Stimulated activated naive CD8-positive, alpha-beta T cell treated with anti-CD3 and anti-CD28 coated beads, Interleukin-15, amount 100 ng/mL, for 72 hours (primary cell): Measurements from ENCODE around the gene COMT.

Source experiments
- ATAC-seq: fragments of 150-1000 bp; cut with Tn5 transposase; 2 replicates; pipeline ENCODE4 v1.10.0; 2021; ENCODE audit warnings: mild to moderate bottlenecking, moderate library complexity
- DNase-seq, 2 donors: peaks; one replicate each; pipeline ENCODE4 v3.0.0; 2021 to 2022
- H3K27ac Mint-ChIP-seq, 2 donors: one replicate each; pipeline ENCODE4 v1.8.0; 2022; ENCODE audit warnings: mild to moderate bottlenecking in 2 of 2, mixed read lengths in 2 of 2, moderate library complexity in 2 of 2
- H3K27me3 Mint-ChIP-seq: one replicate; pipeline ENCODE4 v1.8.0; 2022; ENCODE audit warnings: mixed read lengths
- H3K4me1 Mint-ChIP-seq: one replicate; pipeline ENCODE4 v1.8.0; 2022; ENCODE audit warnings: mild to moderate bottlenecking, mixed read lengths
- H3K4me3 Mint-ChIP-seq, 2 donors: one replicate each; pipeline ENCODE4 v1.8.0; 2022; ENCODE audit warnings: mild to moderate bottlenecking in 2 of 2, mixed read lengths in 2 of 2, moderate library complexity in 1 of 2
- H3K9me3 Mint-ChIP-seq, 2 donors: one replicate each; pipeline ENCODE4 v1.8.0; 2022; ENCODE audit warnings: mixed read lengths in 2 of 2

COMT gene

GRCh38 chr22:19941365-19942082 lies at the start of gene COMT, which contains the start of gene TXNRD2:
Gene COMT (plus strand): TSS chr22:19941772. CDS start chr22:19962527, 20,755 bp downstream.
Gene TXNRD2 (minus strand): TSS chr22:19941818. CDS start chr22:19941803, 15 bp downstream.
- peak within 1 kb of the TSS; percentile 98 to 99 for H3K27ac Mint-ChIP-seq
- ATAC-seq (peak; percentile 93), DNase-seq (peak; percentile 72 to 74)
- peaks cover 49% of the 10 kb centered on the region for H3K4me1 Mint-ChIP-seq
- peaks cover 3 to 7% of the 10 kb centered on the region in 2 donors for H3K9me3 Mint-ChIP-seq
- no peaks in the 10 kb centered on the region for H3K27me3 Mint-ChIP-seq
- peak within 1 kb of the TSS; percentile 96 to 97 for H3K4me3 Mint-ChIP-seq

- DNase-seq (peak; percentile 52 to 62), ATAC-seq (peak; percentile 65)
- no peaks in the 10 kb centered on the region for H3K27me3 Mint-ChIP-seq
- H3K4me3 Mint-ChIP-seq = peak overlapping the region; percentile 85 to 94
- peak overlapping the region; percentile 97 for H3K27ac Mint-ChIP-seq
- peaks cover 86% of the 10 kb centered on the region for H3K4me1 Mint-ChIP-seq
- H3K9me3 Mint-ChIP-seq = no peaks in the 10 kb centered on the region
Measured at GRCh38 chr22:19892257-19892879, 49.2 kb upstream of the COMT start.

GRCh38 chr22:19892925-19893324 lies 48.6 kb upstream of the COMT start:
- H3K27me3 Mint-ChIP-seq = no peaks in the 10 kb centered on the region
- H3K9me3 Mint-ChIP-seq = no peaks in the 10 kb centered on the region
- DNase-seq = no peak
- peaks cover 84% of the 10 kb centered on the region for H3K4me1 Mint-ChIP-seq
- ATAC-seq = no peak
- H3K27ac Mint-ChIP-seq = peak overlapping the region; percentile 35 to 61
- H3K4me3 Mint-ChIP-seq = peak overlapping the region; percentile 6 to 85

- Mint-ChIP-seq H3K4me3 (peak overlapping the region in 1 of 2 donors; percentile 6), H3K4me1 (peaks cover 80% of the 10 kb centered on the region), H3K27me3 (no peaks in the 10 kb centered on the region), H3K27ac (no peak overlapping the region), H3K9me3 (no peaks in the 10 kb centered on the region)
- ATAC-seq (no peak), DNase-seq (no peak)
Measured at GRCh38 chr22:19893363-19893762, 48.2 kb upstream of the COMT start.

GRCh38 chr22:19895160-19895849 lies 46.3 kb upstream of the COMT start:
- H3K27me3 Mint-ChIP-seq = no peaks in the 10 kb centered on the region
- ATAC-seq = no peak
- no peak for DNase-seq
- H3K4me1 Mint-ChIP-seq = peaks cover 71% of the 10 kb centered on the region
- no peak overlapping the region for H3K4me3 Mint-ChIP-seq
- H3K9me3 Mint-ChIP-seq = no peaks in the 10 kb centered on the region
- H3K27ac Mint-ChIP-seq = peak overlapping the region in 1 of 2 donors; percentile 67

- Mint-ChIP-seq H3K4me1 (peaks cover 56% of the 10 kb centered on the region), H3K27ac (peak overlapping the region in 1 of 2 donors; percentile 67), H3K9me3 (no peaks in the 10 kb centered on the region), H3K27me3 (no peaks in the 10 kb centered on the region), H3K4me3 (peak overlapping the region in 1 of 2 donors; percentile 29)
- DNase-seq (no peak), ATAC-seq (peak; percentile 35)
Measured at GRCh38 chr22:19896665-19897355, 44.8 kb upstream of the COMT start.

- H3K4me1 Mint-ChIP-seq = peaks cover 47% of the 10 kb centered on the region
- no peak for ATAC-seq
Measured at GRCh38 chr22:19897726-19898125, 43.8 kb upstream of the COMT start.

GRCh38 chr22:19898145-19898544 lies 43.4 kb upstream of the COMT start:
- no peak overlapping the region for H3K4me3 Mint-ChIP-seq
- no peak for DNase-seq

More at GRCh38 chr22:19897726-19898125, 43.8 kb upstream of the COMT start:
- no peak for DNase-seq
- Mint-ChIP-seq H3K27ac (no peak overlapping the region), H3K9me3 (no peaks in the 10 kb centered on the region), H3K27me3 (no peaks in the 10 kb centered on the region), H3K4me3 (no peak overlapping the region)

GRCh38 chr22:19898831-19899567 lies 42.6 kb upstream of the COMT start:
- Mint-ChIP-seq H3K27me3 (no peaks in the 10 kb centered on the region), H3K9me3 (no peaks in the 10 kb centered on the region), H3K4me1 (peaks cover 34% of the 10 kb centered on the region), H3K27ac (no peak overlapping the region), H3K4me3 (no peak overlapping the region)
- ATAC-seq (no peak), DNase-seq (no peak)

More at GRCh38 chr22:19898145-19898544, 43.4 kb upstream of the COMT start:
- ATAC-seq = no peak
- no peak overlapping the region for H3K27ac Mint-ChIP-seq
- peaks cover 43% of the 10 kb centered on the region for H3K4me1 Mint-ChIP-seq
- no peaks in the 10 kb centered on the region for H3K27me3 Mint-ChIP-seq
- no peaks in the 10 kb centered on the region for H3K9me3 Mint-ChIP-seq

- H3K4me3 Mint-ChIP-seq = no peak overlapping the region
- no peak overlapping the region for H3K27ac Mint-ChIP-seq
- H3K27me3 Mint-ChIP-seq = no peaks in the 10 kb centered on the region
- H3K4me1 Mint-ChIP-seq = peaks cover 18% of the 10 kb centered on the region
- ATAC-seq (no peak), DNase-seq (no peak)
- no peaks in the 10 kb centered on the region for H3K9me3 Mint-ChIP-seq
Measured at GRCh38 chr22:19900707-19901436, 40.7 kb upstream of the COMT start.

- H3K4me1 Mint-ChIP-seq = peaks cover 10% of the 10 kb centered on the region
- no peaks in the 10 kb centered on the region for H3K27me3 Mint-ChIP-seq
- no peak overlapping the region for H3K4me3 Mint-ChIP-seq
- DNase-seq = no peak
- no peak for ATAC-seq
- no peak overlapping the region for H3K27ac Mint-ChIP-seq
- H3K9me3 Mint-ChIP-seq = no peaks in the 10 kb centered on the region
Measured at GRCh38 chr22:19901577-19902244, 39.9 kb upstream of the COMT start.

GRCh38 chr22:19902245-19902715 lies 39.3 kb upstream of the COMT start:
- Mint-ChIP-seq H3K4me1 (peaks cover 4% of the 10 kb centered on the region), H3K9me3 (no peaks in the 10 kb centered on the region), H3K27ac (no peak overlapping the region), H3K27me3 (no peaks in the 10 kb centered on the region), H3K4me3 (no peak overlapping the region)
- DNase-seq (no peak), ATAC-seq (no peak)

- no peaks in the 10 kb centered on the region for H3K4me1 Mint-ChIP-seq
- DNase-seq = no peak
- H3K27ac Mint-ChIP-seq = no peak overlapping the region
- no peak for ATAC-seq
- no peak overlapping the region for H3K4me3 Mint-ChIP-seq
- no peaks in the 10 kb centered on the region for H3K9me3 Mint-ChIP-seq
- H3K27me3 Mint-ChIP-seq = no peaks in the 10 kb centered on the region
Measured at GRCh38 chr22:19903031-19903430, 38.5 kb upstream of the COMT start.

- DNase-seq = no peak
- Mint-ChIP-seq H3K27me3 (no peaks in the 10 kb centered on the region), H3K4me3 (no peak overlapping the region), H3K9me3 (no peaks in the 10 kb centered on the region), H3K4me1 (no peaks in the 10 kb centered on the region), H3K27ac (no peak overlapping the region)
- no peak for ATAC-seq
Measured at GRCh38 chr22:19903513-19903912, 38.1 kb upstream of the COMT start.
